ENCODE results near the gene DROSHA.

DROSHA gene

GRCh38 chr5:31511305-31511704 lies 20.6 kb downstream of the DROSHA start:
- DNase-seq, result no peak

- no peak for DNase-seq
Measured at GRCh38 chr5:31504529-31504928, 27.4 kb downstream of the DROSHA start.

DNA sequence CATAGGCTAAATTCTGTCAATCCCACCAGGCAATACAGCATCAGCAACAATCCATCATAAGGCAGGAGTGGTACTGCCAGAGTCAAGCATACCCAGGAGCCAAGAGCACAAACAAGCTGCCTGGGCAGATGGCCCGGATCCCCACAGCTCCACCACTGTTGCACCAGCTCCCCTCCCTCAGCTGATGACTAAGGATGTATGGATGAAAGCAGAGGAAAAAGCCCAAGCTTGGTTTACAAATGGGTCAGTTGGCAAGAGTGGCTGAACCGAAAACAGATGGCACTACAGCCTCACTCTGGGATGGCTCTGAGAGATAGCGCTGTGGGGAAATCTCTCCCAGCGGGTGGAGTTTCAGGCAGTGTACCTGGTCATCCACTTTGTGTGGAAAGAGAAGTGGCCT lies 29.4 kb downstream of the DROSHA start:
- no peak for DNase-seq

DNA sequence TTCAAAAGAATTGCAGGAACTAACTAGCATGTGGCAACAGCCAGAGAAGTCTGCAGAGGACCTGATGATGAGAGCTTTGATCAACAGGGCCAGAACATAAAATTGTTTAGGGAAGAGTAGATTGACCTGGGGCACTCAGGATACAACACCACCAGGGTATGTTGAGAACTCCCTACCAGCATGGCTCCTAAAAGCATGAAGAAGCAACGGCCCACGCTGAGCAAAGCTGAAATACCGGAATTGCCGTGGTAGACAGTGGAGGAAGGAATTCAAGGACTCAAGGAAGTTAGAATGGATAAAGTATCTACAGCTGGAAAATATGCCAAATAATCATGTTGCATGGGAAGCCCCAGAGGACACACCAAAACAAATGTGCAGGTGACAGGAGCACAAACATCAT lies 31.6 kb downstream of the DROSHA start:
- DNase-seq, result no peak

- no peak for DNase-seq
Measured at GRCh38 chr5:31496891-31497290, 35.0 kb downstream of the DROSHA start.

GRCh38 chr5:31496301-31496700 lies 35.6 kb downstream of the DROSHA start:
- DNase-seq, result no peak

- DNase-seq, result no peak
Measured at GRCh38 chr5:31495336-31495735, 36.6 kb downstream of the DROSHA start.

DNA sequence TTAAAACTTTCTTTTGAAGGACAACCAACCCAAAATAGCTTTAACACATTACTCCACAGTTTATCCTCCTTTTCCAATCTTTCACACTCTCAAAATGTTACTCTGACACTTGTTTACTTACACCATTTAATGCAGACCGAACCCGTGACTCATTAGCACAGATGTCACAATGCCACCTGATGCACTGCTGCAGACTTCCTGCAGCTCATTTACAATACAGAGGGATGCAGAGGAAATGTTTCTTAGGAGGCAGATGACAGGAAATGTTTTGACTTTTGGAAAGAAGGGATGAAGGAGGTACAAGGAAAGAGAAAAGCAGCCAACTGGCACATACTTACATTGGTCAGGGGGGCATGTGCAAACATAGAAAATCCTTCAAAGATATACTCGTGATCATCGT lies 39.0 kb downstream of the DROSHA start:
- DNase-seq, result no peak

GRCh38 chr5:31487506-31487905 lies 44.4 kb downstream of the DROSHA start:
- no peak for DNase-seq

GRCh38 chr5:31486441-31486840 lies 45.5 kb downstream of the DROSHA start:
- no peak for DNase-seq

DNA sequence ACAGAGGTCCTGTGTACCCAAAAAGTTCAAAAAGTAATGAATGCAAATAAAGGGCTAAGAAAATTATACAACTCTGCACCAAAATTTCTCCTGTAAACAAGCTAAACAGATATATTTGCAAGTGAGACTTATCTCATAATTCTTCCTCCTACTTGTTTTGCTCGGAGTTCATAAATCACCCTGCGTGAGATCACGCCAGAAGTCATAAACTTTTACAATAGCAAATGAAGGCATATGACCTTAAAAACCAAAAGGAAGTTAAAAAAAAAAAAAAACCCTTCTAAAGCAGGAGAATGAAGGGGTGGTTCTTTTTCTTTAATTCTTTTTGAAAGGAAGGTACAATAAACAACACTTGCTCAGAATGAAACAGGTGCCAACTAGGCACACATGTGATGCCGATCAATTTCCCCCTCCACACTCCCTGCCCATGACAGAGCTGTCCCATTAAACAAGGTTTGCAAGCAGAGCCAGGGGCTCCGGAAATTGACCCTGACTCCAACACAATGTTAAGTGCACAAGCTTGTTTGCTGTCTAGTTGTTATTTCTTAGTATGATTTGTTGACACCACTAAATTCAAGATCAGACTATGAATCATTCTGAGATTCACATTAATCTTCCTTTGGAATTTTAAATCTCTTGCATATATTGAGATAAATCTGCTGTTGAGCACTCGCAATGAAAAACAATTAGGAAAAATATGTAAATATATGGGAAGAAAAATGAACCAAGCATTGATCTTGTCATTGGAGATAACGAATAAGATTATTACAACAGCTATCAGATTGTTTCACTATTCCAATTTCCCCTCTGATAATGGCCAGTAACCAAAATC lies 46.3 kb downstream of the DROSHA start:
- no peak for DNase-seq

DNA sequence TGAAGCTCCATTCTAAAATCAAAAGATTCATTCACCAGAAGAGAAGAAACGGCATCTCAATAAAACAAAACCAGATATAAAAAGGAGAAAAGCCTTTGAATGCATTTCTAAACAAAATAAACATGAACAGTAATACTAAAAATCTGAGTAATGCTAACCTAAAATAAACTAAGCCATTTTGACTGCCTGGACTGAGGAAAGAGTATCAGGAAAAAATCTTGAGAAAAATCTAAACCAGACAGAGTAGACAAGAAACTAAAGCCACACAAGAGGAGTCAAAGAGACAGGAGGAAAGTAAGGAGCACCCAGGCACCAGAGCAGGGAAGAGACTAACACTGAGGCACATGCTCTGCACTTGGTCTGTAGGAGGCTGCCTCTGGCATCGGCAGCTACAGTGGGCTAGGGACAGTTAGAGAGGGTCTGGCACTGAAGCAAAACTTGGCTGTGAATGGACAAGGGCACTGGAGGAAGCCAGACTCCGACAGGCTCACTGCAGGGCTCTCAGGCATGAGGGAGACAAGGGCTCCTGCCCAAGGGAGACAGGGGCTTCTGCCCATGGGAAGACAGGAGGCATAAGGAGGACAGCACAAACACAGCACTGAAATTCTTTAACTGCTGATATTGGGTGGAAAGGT lies 50.2 kb downstream of the DROSHA start:
- DNase-seq, result no peak

GRCh38 chr5:31479706-31480105 lies 52.2 kb downstream of the DROSHA start:
- no peak for DNase-seq

DNA sequence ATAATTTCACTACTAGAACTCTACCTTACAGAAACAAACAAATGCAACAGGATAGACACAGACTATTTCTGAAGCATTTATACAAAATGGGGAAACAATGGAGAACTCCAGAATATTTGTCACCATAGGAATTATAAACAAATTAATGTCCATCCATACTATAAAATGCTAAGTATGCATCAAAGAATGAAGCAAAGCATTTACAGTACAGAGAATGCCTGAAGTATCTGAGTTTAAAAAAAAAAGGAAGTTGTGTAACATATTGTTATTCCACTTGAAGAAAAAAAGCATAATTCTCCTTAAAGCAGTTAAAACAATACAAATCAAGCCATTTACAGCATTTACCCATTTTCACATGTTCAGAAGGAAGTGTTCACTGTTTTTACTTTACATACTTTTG lies 53.0 kb downstream of the DROSHA start:
- DNase-seq, result no peak

- DNase-seq, result no peak
Measured at GRCh38 chr5:31477971-31478370, 53.9 kb downstream of the DROSHA start.

GRCh38 chr5:31477516-31477915 lies 54.4 kb downstream of the DROSHA start:
- no peak for DNase-seq

DNA sequence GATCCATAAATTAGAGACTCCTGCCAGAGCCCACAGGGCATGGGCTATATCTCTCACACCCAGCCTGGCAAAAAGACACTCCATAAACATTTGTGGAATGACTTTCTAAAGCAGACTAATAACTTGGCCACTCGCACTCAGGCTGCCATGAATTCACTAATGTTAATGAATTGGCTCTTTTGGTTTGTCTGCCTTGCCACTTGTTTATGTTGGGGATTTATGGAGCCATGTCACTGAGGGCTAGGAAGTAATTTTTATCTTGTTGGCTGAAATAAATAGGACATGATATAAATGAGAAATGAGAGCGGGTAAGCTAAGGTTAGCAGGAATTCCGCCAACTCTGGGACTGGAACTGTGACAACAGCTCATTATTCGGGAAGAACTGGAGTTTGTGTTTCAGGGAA lies 55.2 kb downstream of the DROSHA start:
- no peak for DNase-seq

GRCh38 chr5:31471916-31472315 lies 60.0 kb downstream of the DROSHA start:
- no peak for DNase-seq

DNA sequence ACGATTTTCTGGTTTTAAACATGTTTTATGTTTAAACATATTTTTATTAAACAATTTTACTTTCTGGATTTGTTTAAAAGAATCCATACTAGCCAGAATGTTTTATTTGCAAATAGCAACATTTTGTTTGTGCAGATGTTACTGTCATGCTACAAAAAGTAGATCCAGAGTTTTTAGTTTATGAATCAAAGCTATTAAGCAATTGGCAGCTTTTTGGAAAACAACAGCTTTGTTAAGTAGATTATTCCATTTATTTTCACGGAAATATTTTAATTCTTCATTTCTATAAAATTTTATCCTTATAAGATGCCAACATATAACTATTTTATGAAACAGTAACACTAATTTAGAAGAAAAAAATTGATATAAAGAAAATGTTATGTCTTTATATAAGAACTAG lies 60.9 kb downstream of the DROSHA start:
- DNase-seq, result no peak

DNA sequence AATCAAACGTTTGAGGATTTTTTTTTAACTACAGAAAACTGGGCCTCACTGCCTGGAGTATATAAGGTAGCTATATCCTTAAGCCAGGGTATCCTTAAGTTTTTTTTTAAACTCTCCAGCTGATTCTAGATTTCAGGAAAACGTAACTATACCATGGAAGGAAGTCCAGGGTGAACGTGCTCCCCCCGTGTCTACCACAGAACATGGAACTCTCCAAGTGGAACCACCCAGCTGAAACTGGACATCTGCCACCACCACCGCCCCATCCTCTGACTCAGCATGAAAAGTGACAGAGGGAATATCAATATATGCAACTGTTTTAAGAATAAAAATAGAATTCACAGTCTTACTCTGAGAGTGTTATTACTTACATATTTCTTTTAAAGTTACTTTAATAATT lies 61.3 kb downstream of the DROSHA start:
- peak; percentile 56 for DNase-seq

- DNase-seq, result no peak
Measured at GRCh38 chr5:31469886-31470285, 62.0 kb downstream of the DROSHA start.

DNA sequence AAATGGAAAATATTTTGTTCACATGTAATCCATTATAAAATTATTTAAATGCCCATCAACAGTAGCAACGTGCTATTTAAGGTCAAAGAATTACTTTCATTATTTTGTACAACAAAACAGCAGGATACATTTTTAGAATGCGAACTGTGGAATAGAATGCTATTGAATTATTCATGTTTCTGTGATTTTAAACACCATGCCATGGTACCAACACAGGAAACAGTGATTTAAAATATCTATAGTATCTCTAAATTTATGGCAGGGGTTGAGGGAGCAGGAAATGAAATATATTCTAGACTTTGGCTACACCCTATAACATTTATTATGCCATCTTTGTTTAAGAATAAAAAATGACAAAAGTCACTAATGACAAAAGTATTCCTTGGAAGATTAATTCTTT lies 62.4 kb downstream of the DROSHA start:
- no peak for DNase-seq

GRCh38 chr5:31465291-31465690 lies 66.6 kb downstream of the DROSHA start:
- DNase-seq, result no peak

GRCh38 chr5:31464081-31464480 lies 67.8 kb downstream of the DROSHA start:
- no peak for DNase-seq

DNA sequence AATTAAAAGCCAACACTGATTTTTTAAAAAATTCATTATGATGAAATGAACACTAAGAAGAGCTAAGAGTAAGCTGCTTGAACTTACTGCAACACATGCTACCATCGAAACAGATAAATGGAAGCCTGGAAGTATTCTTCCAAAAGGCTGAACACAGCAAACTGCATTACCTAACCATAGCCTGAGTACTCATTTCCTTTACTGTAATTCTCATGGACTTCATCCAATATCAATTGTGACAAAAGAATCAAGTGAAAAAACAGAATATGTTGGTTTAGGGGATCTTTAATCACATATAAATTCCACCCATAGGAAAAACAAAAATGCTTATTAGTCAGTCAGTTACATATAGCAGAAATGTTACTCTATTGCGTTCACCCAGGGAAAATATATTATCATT lies 68.5 kb downstream of the DROSHA start:
- no peak for DNase-seq
